CD4-positive, alpha-beta T cell treated with Interferon alpha-2 for 1 hour (primary cell): ENCODE measurements around the gene TSEN2.
"Not testable (repeated sequence)": the region's sequence is repeated elsewhere in the genome, so short reads cannot be mapped to it uniquely, and the experiment has no call there.

Experiments used
- DNase-seq, 2 donors: peaks; one replicate each; pipeline ENCODE4 v3.0.0-alpha.2; 2020 to 2022

The TSEN2 gene

DNA sequence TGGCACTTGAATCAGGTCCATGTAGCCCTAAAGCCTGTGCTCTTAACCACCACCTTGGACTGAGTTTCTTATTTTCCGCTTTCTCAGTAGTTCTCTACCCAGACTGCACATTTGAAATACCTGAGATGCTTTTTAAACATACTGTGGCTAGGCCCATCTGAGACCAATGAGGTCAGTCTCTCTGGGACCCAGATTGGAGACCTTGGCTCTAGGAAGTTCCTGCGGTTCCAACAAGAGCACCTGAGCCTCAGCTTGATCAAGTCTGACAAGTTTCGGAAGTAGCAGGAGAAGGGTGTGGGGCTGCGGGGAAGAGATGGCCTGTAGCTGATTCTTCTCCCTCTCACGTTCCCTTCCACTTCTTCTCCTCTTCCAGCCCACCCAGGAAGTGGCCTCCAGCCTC is 11.5 kb upstream of the TSEN2 start:
- no peak for DNase-seq

GRCh38 chr3:12473511-12473910 is 10.8 kb upstream of the TSEN2 start:
- no peak for DNase-seq

- DNase-seq = no peak
These were observed 7.9 kb upstream of the TSEN2 start for GRCh38 chr3:12476238-12476897.

- DNase-seq = no peak
These were observed 7.0 kb upstream of the TSEN2 start for GRCh38 chr3:12477256-12477655.

GRCh38 chr3:12478326-12478725 is 6.0 kb upstream of the TSEN2 start:
- no peak for DNase-seq

DNA sequence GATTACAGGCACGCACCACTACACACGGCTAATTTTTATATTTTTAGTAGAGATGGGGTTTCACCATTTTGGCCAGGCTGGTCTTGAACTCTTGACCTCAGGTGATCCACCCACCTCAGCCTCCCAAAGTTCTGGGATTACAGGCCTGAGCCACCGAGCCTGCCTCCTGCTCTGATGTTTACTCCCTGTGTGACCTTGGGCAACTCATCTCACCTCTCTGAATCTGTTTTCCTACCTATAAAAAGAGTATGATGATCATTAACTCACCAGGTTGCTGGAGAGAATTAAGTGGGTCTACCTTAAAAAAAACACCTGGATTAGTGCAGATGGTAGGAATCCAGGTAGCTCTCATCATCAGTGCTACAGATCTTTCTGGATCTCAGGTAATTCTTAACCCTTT is 5.1 kb upstream of the TSEN2 start:
- DNase-seq = not testable (repeated sequence)

- DNase-seq = peak; percentile 15 to 66
These were observed 4.3 kb upstream of the TSEN2 start for GRCh38 chr3:12479919-12480427.

- no peak for DNase-seq
These were observed 870 bp upstream of the TSEN2 start for GRCh38 chr3:12483410-12483809.

GRCh38 chr3:12483872-12484197 is 445 bp upstream of the TSEN2 start:
- no peak for DNase-seq

DNA sequence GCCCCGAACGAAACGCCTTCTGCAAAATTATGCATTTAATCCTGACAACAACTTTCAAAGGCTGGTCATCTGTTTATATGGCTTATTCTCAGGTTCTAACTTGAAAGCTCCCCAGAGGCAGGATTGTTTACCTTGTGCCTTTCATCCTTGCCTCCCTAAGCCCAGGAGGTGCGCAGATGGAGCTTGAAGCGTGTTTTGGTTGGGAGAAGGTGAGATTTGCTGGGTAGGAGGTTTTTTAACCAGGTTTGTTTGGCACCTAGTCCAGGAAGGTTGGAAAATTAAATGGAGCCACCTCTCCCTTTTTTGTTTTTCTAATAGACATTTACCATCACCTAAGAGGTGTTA is 675 bp downstream of the TSEN2 start:
- DNase-seq = no peak

DNA sequence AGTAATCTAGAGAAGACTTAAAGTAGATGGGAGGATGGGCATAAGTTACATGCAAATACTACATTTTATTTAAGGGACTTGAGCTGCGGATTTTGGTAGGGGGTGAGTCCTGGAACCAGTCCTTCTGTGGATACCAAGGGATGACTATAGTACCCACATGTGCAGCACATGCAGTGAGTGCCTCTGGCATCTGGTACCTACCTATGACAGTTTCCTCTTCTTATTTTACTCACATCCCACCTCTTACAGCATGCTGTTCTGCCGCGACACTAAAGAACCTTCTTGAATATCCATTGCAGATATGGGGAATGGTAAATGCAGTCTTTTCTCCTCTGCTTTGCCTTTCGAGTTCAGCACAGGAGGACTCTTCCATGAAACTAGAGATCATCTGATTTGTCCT is 1.7 kb downstream of the TSEN2 start:
- DNase-seq = no peak

DNA sequence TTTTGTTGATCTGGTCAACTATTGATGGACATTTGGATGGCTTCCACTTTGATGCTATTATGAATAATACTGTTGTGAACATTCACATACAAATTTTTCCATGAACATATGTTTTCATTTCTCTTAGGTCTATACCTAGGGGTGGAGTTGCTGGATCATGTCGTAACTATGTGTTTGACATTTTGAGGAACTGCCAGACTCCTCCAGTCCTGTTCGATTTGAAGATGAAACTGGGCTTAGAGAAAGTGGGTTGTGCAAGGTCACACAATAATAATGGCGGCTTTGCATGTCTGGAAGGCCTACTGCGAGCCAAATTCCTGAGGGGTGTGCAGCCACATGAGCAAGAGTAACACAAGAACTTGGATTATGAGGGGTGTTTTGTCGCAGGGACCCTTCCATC is 2.6 kb downstream of the TSEN2 start:
- no peak for DNase-seq

DNA sequence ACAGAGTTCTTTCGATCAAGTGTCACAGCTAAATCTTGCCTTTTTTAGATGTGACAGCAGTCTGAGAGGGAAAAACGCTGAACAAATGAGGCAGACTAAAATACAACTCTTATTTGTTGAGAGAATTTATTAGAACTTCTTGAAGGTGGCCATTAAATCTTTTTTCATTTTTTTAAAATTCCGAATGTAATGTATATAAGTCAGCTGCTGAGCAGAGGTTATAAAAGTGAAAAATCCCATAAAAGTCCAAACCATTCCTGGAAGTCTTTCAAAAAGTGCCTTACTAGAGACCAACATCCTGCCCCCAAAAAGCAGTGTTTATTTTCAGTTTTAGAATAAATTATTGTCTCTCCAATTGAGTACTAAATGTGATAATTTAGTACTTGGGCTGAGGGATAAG is 3.1 kb downstream of the TSEN2 start:
- DNase-seq = no peak

DNA sequence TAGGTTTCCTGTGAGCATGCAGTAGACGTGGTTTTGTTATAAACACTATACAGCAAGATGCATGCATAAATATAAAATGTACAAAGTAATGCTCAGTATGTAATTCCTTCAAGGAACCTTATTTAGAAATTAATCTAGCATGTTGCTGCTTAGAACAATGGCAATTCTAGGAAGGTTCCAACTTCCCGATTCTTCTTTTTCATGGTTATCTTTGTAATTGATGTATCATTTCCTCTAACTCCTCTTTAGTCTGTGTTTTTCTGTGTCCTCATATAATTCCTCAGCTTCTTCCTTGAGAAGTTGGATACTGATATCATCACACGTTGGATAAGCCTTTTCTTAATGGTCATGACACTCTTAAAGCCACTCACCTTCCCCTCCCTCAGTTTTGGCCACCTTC is 3.5 kb downstream of the TSEN2 start:
- no peak for DNase-seq

GRCh38 chr3:12489368-12489767 is 5.1 kb downstream of the TSEN2 start:
- no peak for DNase-seq

DNA sequence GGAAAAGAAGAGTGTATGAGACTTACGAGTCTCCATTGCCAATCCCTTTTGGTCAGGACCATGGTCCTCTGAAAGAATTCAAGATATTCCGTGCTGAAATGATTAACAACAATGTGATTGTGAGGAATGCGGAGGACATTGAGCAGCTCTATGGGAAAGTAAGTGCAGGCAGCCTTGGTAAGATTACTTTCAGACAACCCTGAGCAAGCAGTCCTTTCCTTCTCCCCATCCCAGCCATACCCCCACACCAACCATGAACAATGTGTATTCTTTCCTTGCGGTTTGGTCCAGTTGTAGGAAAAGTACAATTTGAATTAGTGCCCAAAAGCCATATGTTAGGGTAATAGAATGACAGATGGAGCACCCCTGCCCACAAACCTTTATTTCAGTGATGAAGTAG is 5.6 kb downstream of the TSEN2 start:
- no peak for DNase-seq

DNA sequence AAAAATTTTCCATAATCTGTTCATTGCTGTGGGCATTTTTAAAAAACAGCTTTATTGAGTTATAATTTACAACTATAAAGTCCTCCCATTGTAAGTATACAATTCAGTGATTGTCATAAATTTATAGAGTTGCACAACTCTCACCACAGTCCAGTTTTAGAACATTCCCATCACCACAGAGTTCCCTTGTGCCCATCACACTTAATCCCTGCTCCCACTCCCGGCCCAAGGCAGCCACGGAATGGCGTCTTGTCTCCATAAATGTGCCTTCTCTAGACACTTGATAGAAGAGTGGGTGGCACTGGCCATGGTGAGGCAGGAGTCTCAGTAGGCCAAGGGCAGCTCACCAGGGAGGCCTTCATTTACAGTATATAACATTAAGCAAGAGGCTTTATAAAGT is 6.3 kb downstream of the TSEN2 start:
- DNase-seq = no peak

DNA sequence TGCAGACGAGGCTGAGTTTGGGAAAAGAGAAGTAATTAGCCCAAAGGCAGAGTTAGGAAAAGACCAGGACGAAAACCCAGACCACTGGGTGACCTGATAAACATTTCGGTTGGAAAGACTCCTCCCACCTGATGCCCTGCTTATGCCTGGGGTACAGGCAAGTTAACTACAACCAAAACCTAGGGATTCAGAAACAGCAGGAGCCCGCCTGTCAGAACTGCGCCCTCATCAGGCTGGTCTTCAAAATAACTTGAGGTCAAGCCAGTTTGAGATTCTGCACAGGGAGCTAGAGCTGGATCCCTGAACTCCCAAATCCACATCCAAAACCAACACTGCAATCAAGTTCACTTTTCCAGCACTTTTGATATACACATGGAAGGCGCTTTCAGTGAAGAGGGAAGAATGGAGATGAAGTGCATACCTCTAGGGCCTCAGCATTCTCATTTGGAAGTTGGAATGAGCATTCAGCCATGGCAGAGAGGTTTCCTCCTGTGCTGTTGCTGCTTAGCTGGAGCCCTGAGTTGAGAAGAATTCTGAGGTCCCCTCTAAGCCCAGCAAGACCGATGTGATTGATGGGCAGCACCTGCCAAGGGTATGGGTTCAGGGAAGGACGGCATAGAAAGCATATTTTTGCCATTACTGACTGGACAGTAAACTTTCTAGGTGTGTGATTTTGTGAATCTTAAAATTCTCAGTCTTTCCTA is 11.6 kb downstream of the TSEN2 start:
- DNase-seq = no peak

- DNase-seq = no peak
These were observed 12.1 kb downstream of the TSEN2 start for GRCh38 chr3:12496453-12496761.

DNA sequence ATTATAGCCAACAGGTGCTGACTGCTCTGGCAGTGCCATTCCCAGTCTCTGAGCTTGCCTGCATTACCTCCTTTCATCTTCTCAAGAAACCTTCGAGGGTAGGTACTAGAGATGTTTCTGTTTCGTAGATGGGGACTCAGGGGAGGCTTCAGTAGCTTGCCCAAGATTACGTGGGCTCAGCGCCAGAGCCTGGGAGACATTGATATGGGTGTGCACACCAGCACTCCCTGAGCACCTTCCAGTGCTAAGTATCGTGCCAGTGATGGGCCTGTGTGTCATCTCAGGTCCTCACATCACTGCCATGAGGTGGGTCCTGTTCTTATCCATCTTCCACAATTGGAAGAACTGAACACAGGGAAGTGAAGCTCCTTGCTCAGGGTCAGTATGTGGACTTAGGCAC is 15.2 kb downstream of the TSEN2 start:
- DNase-seq = no peak

- DNase-seq = no peak
These were observed 17.2 kb downstream of the TSEN2 start for GRCh38 chr3:12501360-12502020.

- DNase-seq = peak in 1 of 2 donors; percentile 4
These were observed 19.1 kb downstream of the TSEN2 start for GRCh38 chr3:12503126-12503957.

DNA sequence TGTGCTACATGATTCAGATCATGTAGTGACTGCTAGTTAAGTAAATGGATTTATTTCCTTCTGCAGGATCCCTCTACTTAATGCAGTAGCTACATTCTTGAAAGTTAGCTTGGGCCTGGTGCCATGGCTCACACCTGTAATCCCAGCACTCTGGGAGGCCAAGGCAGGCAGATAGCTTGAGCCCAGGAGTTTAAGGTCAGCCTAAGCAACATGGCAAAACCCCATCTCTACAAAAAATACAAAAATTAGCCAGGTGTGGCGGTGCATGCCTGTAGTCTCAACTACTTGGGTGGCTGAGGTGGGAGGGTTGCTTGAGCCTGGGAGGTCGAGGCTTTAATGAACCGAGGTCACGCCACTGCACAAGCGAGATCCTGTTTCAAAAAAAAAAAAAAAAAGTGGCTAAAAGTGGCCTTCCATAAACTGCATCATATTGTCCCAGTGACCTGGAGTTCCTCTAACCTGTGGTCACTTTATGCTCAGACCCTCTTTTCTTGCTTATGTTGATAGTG is 22.0 kb downstream of the TSEN2 start:
- no peak for DNase-seq
